GM21528 (cell line): ENCODE results near the gene CLIP4.
A peak's percentile ranks its signal among the peaks of the same experiment; 100 is the strongest.
"Not testable (repeated sequence)": the region's sequence is repeated elsewhere in the genome, so short reads cannot be mapped to it uniquely, and the experiment has no call there.

Experiments used
- ATAC-seq: cut with Tn5 transposase; IDR thresholded peaks from one replicate; pipeline ENCODE4 v1.9.1; 2021; ENCODE audit warnings: mild to moderate bottlenecking, moderate library complexity; ENCODE audit not compliant: unreplicated experiment, low FRiP score

Gene CLIP4, protein sequence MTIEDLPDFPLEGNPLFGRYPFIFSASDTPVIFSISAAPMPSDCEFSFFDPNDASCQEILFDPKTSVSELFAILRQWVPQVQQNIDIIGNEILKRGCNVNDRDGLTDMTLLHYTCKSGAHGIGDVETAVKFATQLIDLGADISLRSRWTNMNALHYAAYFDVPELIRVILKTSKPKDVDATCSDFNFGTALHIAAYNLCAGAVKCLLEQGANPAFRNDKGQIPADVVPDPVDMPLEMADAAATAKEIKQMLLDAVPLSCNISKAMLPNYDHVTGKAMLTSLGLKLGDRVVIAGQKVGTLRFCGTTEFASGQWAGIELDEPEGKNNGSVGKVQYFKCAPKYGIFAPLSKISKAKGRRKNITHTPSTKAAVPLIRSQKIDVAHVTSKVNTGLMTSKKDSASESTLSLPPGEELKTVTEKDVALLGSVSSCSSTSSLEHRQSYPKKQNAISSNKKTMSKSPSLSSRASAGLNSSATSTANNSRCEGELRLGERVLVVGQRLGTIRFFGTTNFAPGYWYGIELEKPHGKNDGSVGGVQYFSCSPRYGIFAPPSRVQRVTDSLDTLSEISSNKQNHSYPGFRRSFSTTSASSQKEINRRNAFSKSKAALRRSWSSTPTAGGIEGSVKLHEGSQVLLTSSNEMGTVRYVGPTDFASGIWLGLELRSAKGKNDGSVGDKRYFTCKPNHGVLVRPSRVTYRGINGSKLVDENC

DNA sequence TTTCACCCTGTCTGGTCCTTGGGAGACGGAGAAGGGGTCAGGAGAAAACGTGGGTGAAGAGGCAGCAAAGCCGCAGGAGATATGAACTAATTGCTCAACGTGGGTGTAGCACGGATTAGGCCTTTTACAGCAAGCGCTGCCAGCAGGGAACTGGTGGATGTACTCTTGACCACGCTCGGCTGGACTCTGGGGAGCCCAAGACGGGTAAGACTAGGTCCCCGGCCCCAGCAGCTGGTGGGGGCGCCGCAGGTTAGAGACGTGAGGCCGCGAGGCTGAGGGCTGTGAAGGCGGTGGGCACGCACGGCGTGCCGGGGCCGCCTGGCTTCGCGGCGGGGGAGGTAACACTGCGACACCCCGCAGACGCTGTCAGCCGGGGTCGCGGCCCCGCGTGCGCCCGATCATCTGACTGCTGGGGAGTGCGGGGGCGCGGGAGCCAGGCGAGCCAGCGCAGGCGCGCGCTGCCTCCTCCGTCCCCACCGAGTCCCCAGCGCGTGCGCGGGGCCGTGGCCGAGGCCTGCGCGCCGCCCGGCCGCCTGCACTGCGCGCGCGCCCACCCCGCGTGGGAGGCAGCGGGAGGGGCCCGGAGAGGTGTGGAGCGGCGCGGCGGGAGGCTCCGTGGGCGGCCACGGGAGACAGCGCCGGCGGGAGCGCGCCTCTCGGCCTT, at the start of gene CLIP4:
Gene CLIP4 (plus strand): TSS at position 470 of the 664 bp plus-strand sequence. CDS start 5,974 bp downstream, outside the sequence.
- ATAC-seq = peak; percentile 46

DNA sequence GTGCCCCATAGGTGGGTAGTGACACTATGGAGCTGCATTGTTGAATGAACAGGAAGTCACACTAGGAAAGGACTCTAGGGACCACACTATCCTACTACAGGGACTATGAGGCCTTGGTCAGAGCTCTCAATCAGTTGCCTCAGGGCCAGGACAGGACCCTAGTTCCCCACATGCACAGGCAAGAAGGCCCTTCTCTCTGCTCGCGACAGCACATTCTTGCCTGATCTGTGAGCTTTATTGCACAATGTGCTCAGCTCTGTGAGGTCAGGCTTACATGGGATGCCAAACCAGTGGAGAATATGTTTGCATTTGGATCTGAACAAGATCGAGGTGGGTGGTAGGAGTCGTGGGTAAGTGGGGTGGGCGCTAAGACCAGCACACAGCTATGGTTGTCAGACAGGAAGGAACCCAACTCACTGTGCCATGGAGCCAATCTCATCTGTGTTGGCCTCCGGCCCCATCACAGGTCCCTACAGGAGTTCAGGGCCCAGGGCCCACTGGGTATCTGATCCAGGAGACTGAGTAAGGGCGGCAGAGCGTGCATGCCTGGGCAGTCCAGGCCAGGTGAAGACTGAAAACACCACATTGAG, 48.8 kb upstream of the CLIP4 start:
- ATAC-seq = no peak

DNA sequence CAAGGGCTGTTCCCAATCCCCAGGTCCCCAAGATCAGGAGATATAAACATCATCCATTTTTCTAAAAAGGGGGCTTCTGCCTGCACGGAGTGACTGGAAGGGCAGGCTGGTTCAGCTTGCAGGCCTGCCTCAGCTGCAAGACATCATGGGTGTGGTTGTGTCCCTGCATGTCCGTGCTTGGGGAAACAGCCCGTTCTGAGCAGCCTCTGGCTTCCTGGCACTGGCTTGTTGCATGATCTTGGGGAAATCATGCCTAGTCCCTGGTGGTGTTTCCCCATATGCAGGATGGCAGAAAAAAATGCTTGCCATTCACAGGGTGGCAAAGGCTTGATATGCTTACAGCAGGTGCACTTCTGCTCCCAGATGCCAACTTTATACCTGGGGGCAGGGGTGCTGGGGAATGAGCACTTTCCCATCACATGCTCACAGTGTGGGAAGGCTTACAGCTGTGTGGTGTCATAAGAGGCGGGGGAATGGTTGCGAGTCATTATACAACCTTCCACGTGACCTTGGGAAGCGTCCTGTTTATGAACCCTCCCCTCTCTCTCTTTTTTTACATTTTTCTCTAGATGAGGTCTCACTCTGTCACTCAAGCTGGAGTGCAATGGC, 48.1 kb upstream of the CLIP4 start:
- ATAC-seq = no peak

DNA sequence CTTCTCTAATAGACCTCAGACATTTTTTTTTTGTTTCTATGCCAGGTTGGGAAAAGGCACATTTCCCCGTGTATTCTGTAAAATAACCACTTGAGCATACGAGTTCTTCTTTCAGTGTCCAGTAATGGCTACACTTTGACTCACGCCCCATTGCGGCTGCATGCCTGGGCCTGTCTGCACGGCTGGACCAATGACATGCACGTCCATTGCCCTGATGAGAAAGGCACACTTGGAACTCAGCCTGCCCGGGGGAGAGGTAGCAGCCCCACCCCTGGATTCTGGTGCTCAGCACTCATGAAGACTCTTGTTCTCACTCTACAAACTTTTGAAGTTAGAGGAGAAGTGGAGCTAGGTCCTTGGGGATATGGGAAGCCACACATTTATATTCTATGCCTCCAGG, 46.7 kb upstream of the CLIP4 start:
- no peak for ATAC-seq

DNA sequence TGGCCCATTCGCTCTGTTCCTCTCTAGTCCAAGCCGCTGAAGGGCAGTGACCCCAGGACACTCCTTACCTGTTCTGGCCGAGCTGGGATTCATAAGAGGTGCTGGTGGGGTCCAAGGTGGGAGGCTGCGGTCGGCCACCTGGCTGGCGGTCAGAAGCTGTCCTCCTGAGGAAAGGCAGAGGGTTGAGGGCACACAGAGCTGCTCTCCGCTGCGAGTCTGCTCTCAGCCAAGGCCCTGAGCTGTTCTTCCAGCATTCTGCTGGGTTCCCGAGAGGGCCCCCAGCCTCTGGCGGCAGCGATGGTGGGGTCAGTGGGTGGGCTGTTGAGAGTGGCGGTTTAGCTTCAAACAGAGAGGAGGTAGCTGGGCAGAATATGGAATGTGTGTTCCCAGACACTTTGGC, 44.7 kb upstream of the CLIP4 start:
- no peak for ATAC-seq

DNA sequence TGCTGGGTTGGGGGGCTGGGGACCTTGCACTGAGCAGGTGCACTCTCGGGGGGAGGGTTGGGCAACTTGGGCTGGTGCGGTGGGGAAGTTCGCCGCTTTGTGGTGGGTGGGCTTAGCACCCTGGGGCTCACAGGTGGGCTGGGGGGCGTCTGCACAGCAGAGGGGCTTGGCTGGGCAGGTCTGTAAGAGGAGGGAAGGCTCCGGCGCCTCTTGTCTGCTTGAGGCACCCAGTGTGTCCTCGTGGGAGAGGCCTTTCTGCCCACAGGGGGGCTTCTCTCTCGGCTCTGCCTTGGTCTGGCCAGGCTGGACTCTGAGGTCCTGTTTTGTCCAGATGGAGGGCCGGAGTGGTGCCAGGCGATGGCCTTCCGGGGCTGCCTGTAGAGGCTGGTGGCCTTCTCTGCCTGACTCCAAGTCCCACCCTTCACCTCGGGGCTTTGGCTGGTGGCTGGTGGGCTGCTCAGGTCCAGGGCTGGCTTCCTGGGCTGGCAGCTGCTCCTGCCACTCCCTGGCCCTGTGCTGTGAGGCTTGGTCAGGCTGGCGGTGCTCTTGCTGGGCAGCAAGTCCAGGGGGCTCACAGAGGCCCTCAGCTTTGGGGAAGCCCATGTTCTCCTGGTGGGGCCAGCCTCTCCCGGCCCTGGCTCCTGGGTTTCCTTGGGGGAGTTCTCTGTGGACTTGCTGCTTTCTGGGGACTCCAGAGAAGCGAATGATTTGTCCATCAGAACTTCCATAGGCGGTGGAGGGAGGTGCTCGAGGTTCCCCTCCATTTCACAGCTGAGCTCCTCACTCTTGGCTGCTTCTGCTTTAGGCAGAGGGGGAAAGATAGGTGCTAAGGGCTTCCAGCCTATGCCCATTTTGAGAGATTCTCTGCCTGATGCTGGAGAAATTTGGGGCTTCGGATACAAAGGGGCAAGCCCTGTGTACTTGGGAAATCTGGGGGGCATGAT, 43.9 kb upstream of the CLIP4 start:
- no peak for ATAC-seq

DNA sequence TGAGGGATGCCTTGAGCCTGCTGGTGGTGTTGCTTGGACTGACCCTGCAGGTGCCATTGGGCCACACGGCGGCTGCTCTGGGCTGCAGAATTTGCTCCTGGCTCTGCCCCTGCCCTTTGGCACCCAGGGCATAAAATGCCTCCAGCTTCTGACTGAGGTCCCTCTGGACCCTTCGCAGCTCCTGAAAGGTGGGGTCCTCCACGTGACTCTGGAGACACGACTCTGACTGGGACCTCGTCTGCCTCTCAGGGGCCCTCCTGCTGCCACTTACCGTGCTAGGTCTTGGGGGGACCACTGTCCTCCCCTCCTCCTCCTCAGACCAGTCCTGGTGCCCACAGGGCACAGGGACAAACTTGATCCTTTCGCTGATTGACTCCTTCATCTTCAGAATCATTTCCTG, 43.0 kb upstream of the CLIP4 start:
- ATAC-seq = no peak

DNA sequence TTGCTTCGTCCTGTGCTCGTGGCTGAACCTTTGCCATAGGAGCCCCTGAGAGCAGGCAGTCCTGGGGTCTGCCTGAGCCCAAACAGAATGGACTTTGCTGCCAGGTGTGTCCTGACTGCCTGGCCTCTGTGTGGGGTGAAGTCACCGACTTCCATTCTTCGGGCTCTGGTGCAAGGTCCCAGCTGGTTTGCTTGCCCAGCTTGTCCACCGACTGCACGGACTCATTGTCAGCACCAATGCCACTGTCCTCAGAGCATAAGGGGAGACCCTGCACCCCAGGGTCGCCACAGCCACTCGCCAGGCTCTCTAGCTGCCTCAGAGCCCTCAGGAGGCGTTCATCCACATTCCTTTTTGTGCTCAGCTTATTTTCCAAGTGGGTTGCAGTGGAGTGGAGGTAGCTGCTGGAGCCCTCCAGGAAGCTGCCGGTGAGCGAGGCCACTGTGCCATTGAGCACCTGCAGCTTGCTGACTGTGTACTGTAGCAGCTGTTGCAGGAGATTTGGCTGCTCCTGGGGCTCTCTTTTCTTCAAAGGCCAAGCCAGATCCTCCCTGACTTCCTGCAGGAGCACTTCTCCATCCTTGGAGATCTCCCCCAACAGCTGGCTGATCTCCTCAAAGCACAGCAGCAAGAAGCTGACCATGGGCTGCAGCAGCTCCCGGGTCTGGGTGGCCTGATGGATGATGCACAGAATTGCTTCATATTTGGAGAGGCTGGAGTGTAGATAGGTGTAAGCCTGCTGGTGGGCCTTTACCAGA, 42.1 kb upstream of the CLIP4 start:
- ATAC-seq = no peak

DNA sequence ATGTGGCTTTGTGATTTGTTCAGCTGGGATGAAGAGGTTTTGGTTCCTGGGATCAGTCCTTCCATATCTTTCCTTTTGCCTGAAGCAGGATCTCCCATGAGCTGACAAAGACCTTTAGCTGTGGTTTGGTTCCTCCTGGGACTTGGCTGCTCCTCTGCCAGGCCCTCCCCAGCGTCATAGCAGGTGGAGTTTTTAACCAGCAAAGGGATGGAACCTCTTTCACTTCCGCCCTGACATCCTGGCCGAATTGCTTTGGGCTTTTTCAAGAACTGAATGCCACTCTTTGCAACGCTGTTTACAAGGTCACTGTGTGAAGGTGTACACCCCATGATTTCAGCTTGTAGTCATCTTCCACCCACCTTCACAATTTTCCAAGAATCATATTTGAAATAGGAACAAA, 41.3 kb upstream of the CLIP4 start:
- ATAC-seq = no peak

DNA sequence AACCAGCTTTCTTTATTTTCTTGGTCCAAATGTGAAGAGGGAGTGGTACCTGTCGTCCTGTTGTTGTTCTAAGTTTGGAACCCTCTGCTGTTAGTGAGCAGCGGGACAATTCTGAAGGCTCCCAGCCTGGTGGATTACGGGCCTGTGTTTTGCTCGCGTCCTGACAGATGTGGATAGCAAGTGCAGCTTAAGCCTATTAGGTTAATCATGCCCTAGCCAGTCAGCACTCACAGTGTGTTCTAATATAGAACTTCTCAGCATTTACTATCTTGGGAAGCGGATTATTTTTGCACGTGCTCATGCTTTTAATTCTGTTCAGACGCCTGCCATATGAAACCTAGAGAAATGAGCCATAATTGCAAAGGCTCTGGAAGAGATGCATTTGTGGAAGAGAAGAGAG, 40.8 kb upstream of the CLIP4 start, which contains the start of gene PCARE:
Gene PCARE (minus strand): TSS at position 113 of the 400 bp plus-strand sequence. CDS start 262 bp downstream, outside the sequence.
- ATAC-seq = no peak

DNA sequence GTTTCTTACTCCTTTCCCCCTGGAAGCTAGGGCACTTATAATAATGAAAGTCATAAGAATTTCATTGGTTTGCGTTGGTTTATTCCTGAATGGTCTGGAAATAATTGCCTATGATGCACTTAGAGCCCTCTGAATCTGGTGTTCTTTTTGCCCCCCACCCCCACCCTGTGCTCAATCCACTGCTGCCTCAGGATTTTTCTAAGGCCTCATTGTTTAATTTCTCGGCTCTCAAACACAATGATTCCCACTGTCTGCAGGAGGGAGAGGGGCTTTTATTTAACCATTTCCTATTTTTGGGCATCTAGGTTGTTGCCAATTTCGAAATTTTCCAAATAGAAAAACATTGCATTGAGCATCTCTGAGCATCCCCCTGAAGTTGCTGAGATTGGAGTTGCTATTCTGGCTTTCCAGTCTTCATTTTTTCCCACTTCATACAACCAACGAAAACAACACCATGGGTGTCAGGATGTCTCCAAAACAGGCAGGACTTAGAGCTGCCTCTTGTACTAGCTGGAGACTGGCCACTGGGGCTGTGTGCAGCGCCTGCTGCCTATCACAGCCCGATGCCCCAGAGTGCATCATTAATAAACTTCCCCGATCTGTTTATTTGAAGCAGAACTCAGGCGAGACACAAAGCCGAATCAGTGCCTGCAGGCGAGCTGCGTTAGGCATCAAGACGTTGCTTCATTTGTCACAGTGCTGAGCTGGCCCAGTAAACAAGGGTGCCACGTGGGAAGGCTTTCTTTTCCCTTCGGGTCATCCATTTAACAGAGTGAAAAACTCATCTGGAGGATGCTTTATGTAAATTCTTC, 39.1 kb upstream of the CLIP4 start:
- ATAC-seq = no peak

DNA sequence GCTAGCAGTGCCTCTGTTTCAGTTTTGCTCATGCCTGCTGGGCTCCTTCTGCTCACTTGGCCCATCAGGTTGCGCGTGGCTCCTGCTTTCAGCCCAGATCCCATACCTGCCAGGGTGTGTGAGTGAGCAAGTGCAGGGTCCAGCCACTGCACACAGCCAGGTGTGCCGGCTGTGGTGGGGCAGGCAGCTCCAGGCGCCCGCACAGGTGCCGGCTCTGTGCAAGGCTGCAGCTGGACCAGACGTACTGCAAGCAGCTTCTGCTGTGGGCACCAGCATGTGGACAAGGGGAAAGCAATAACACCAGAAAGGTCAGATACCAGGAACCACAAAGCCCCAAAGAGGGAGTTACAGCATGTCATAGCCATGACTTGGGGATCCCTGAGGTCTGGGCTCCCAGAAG, 35.3 kb upstream of the CLIP4 start:
- ATAC-seq = no peak

DNA sequence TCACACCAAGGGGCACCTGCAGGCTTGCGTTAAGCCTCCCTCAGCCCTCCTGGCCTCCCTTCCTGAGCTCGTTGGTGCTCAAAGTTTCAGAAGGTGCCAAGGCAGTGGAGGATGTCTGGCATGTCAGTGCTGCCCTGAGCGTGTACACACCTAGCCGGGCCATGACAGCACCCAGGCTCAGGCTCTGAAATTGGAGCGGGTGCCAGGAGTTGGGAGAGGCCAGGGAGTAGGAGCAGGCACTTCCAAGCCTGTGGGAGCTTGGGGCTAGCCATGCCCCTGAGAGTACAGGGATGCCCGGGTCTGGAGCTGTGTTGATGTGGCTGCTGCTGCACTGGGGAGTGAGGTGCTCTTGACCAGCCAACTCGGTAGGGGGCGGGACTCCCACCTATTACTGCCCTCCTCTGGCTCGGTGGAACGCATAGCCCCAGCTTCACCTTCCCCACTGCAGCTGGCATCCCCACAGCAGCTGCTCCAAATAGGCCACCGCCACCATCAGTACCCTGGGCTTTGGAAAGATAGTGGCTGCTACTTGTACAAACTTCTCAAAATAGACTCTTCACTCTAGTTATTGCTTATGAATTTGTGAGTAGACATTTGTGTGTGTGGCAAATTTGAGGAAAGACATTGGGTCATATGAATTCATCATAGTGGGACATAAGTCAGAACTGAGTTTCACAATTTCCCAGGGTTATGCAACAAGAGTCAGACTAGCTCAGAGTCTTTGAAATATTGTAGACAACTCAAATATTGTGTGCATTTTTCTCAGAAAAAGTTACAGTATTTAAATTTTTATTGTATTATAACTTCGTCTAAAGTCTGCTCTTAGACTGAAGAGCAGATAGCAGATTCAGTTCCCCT, 34.1 kb upstream of the CLIP4 start:
- no peak for ATAC-seq

DNA sequence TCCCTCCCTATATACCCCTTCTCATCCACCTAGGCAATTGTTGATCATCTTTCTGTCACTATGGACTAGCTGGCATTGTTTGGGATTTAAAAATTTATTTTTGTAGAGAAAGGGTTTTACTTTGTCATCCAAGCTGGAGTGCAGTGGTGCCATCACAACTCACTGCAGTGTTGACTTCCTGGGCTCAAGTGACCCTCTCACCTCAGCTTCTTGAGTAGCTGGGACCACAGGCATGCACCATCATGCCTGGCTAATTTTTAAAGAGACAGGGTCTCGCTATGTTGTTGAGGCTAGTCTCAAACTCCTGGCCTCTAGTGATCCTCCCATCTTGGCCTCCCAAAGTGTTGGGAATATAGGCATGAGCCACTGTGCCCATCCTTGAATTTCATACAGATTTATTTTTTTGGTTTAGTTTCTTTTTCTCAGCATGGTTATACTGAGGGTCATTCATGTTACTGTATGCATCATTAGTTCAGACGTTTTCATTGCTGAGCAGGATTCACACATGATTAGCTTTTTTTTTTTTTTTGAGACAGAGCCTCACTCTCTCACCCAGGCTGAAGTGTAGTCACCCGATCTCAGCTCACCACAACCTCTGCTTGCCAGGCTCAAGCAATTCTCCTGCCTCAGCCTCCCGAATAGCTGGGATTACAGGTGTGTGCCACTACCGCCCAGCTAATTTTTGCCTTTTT, 32.3 kb upstream of the CLIP4 start:
- ATAC-seq = no peak

DNA sequence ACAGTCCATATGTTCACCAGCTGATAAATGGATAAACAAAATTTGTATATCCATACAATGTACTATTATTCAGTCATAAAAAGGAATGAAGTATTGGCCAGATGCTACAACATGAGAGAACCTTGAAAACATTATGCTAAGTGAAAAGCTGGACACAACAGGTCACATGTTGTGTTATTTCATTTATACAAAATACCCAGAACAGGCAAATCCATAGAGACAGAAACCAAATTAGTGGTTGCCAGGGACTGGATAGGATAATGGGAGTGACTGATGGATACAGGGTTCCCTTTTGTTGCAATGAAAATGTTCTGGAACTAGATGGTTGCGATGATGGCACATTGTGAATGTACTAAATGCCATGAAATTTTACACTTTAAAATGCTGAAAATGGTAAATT, 30.7 kb upstream of the CLIP4 start:
- ATAC-seq = no peak

DNA sequence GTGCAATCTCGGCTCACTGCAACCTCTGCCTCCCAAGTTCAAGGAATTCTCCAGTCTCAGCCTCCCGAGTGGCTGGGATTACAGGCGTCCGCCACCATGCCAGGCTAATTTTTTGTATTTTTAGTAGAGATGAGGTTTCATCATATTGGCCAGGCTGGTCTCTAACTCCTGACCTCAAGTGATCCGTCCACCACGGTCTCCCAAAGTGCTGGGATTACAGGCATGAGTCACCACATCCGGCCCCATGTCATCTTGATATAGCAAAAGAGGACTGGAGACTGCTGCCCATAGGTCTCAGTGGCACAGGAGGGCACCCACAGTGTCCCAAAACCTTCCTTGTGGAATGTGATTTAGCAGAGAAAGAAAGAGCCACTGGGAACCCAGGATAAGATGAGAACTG, 24.9 kb upstream of the CLIP4 start:
- ATAC-seq = not testable (repeated sequence)
